OCI-LY1 (cell line): ENCODE measurements around the gene IL1RAPL1.

Experiments
- H2AFZ ChIP-seq: fragments of 200-600 bp; sonication (generic), shearing (Covaris generic); 2 replicates; pipeline ENCODE4 v1.6.0; 2014; ENCODE audit warnings: antibody characterized with exemption, mild to moderate bottlenecking, low read length
- H3F3A ChIP-seq: fragments of 200-600 bp; sonication (generic), shearing (Covaris generic); 2 replicates; pipeline ENCODE4 v1.6.0; 2014; ENCODE audit warnings: mild to moderate bottlenecking, antibody characterized with exemption, low read length, moderate library complexity; ENCODE audit not compliant: insufficient read depth
- H3K27ac ChIP-seq: fragments of 200-600 bp; sonication (generic); 2 replicates; pipeline ENCODE4 v1.5.1; 2014; ENCODE audit warnings: low read length, mixed run types, mild to moderate bottlenecking, low read depth; ENCODE audit not compliant: poor library complexity, severe bottlenecking
- H3K27me3 ChIP-seq: fragments of 200-600 bp; sonication (generic); 2 replicates; pipeline ENCODE4 v1.6.0; 2014; ENCODE audit warnings: antibody characterized with exemption, mild to moderate bottlenecking, low read length, moderate library complexity; ENCODE audit not compliant: insufficient read depth
- H3K36me3 ChIP-seq: fragments of 200-600 bp; sonication (generic); 2 replicates; pipeline ENCODE4 v1.6.1; 2014; ENCODE audit warnings: mild to moderate bottlenecking, antibody characterized with exemption, low read length, moderate library complexity, mixed read lengths; ENCODE audit not compliant: insufficient read depth
- H3K4me1 ChIP-seq: fragments of 200-600 bp; sonication (generic); 2 replicates; pipeline ENCODE4 v1.5.1; 2014; ENCODE audit warnings: mild to moderate bottlenecking, low read length, moderate library complexity; ENCODE audit not compliant: insufficient read depth, severe bottlenecking
- H3K4me2 ChIP-seq: fragments of 200-600 bp; sonication (generic), shearing (Covaris generic); 2 replicates; pipeline ENCODE4 v1.6.1; 2014; ENCODE audit warnings: low read length
- H3K4me3 ChIP-seq: fragments of 200-600 bp; sonication (generic); 2 replicates; pipeline ENCODE4 v1.5.1; 2014; ENCODE audit warnings: low read length, low read depth, mild to moderate bottlenecking, mixed read lengths; ENCODE audit not compliant: poor library complexity, severe bottlenecking
- H3K79me2 ChIP-seq: fragments of 200-600 bp; shearing (Covaris generic); 2 replicates; pipeline ENCODE4 v1.6.1; 2016; ENCODE audit warnings: mixed run types, low read length, mixed read lengths; ENCODE audit not compliant: insufficient read depth
- H3K9ac ChIP-seq: fragments of 200-600 bp; sonication (generic), shearing (Covaris generic); 2 replicates; pipeline ENCODE4 v1.6.1; 2014; ENCODE audit warnings: mild to moderate bottlenecking, low read length, mixed read lengths
- H3K9me2 ChIP-seq: fragments of 200-600 bp; sonication (generic), shearing (Covaris generic); 2 replicates; pipeline ENCODE4 v1.6.1; 2014; ENCODE audit warnings: low read depth, mild to moderate bottlenecking, low read length, mixed read lengths
- H3K9me3 ChIP-seq: fragments of 200-600 bp; shearing (Covaris generic); 2 replicates; pipeline ENCODE4 v1.6.1; 2014; ENCODE audit warnings: low read length, mixed read lengths
- H4K20me1 ChIP-seq: fragments of 200-600 bp; sonication (generic), shearing (Covaris generic); 2 replicates; pipeline ENCODE4 v1.6.0; 2016; ENCODE audit warnings: mild to moderate bottlenecking, low read length; ENCODE audit not compliant: insufficient read depth
- CTCF ChIP-seq: fragments of 200-600 bp; sonication (generic), shearing (Covaris generic); IDR thresholded peaks from 2 replicates; pipeline ENCODE4 v1.5.1; 2017; ENCODE audit warnings: mild to moderate bottlenecking, antibody characterized with exemption, low read length, moderate library complexity, mixed read lengths
- EZH2 ChIP-seq: fragments of 200-600 bp; sonication (generic), shearing (Covaris generic); IDR thresholded peaks from 2 replicates; pipeline ENCODE4 v1.8.0; 2017; ENCODE audit warnings: borderline replicate concordance, mixed run types, mild to moderate bottlenecking, antibody characterized with exemption, low read length, moderate library complexity, mixed read lengths

The IL1RAPL1 gene

GRCh38 chrX:29461039-29461438 lies 873.8 kb downstream of the IL1RAPL1 start:
- no peak overlapping the region for H3K9ac ChIP-seq
- TF ChIP-seq EZH2: no peak
- no peak for TF ChIP-seq CTCF
- H3K4me2 ChIP-seq: no peak overlapping the region
- H3K36me3 ChIP-seq: no peaks in the 10 kb centered on the region
- H2AFZ ChIP-seq: no peak overlapping the region
- no peaks in the 10 kb centered on the region for H3F3A ChIP-seq
- H4K20me1 ChIP-seq: no peaks in the 10 kb centered on the region
- H3K9me2 ChIP-seq: no peaks in the 10 kb centered on the region
- H3K4me3 ChIP-seq: no peak overlapping the region
- H3K9me3 ChIP-seq: no peaks in the 10 kb centered on the region
- no peak overlapping the region for H3K27ac ChIP-seq
- H3K79me2 ChIP-seq: no peaks in the 10 kb centered on the region
- H3K4me1 ChIP-seq: no peaks in the 10 kb centered on the region
- H3K27me3 ChIP-seq: no peaks in the 10 kb centered on the region

GRCh38 chrX:29466456-29466855 lies 879.2 kb downstream of the IL1RAPL1 start:
- H3F3A ChIP-seq: no peaks in the 10 kb centered on the region
- no peaks in the 10 kb centered on the region for H3K4me1 ChIP-seq
- no peaks in the 10 kb centered on the region for H3K27me3 ChIP-seq
- H3K27ac ChIP-seq: no peak overlapping the region
- H3K79me2 ChIP-seq: no peaks in the 10 kb centered on the region
- no peak overlapping the region for H3K4me3 ChIP-seq
- no peaks in the 10 kb centered on the region for H3K36me3 ChIP-seq
- no peak overlapping the region for H2AFZ ChIP-seq
- H3K9ac ChIP-seq: no peak overlapping the region
- H3K4me2 ChIP-seq: no peak overlapping the region
- no peaks in the 10 kb centered on the region for H3K9me2 ChIP-seq
- H4K20me1 ChIP-seq: no peaks in the 10 kb centered on the region
- TF ChIP-seq EZH2: no peak
- no peak for TF ChIP-seq CTCF
- H3K9me3 ChIP-seq: no peaks in the 10 kb centered on the region

GRCh38 chrX:29468911-29469494 lies 881.8 kb downstream of the IL1RAPL1 start:
- Histone ChIP-seq H3K36me3 (no peaks in the 10 kb centered on the region), H3K4me1 (no peaks in the 10 kb centered on the region), H3K9me3 (no peaks in the 10 kb centered on the region), H4K20me1 (no peaks in the 10 kb centered on the region), H2AFZ (no peak overlapping the region), H3K4me3 (no peak overlapping the region), H3K79me2 (no peaks in the 10 kb centered on the region), H3K9me2 (no peaks in the 10 kb centered on the region), H3K4me2 (no peak overlapping the region), H3K9ac (no peak overlapping the region), H3F3A (no peaks in the 10 kb centered on the region), H3K27me3 (no peaks in the 10 kb centered on the region), H3K27ac (no peak overlapping the region)
- TF ChIP-seq CTCF (no peak), EZH2 (no peak)
